Esophagus mucosa (tissue), 1 donor: ENCODE measurements around the gene TUBA8. TPM values are rescaled to one million over a fixed set of nuclear protein-coding genes. Genes with fewer than 3 reads are reported as not detected.
"Not testable (repeated sequence)": the region's sequence is repeated elsewhere in the genome, so short reads cannot be mapped to it uniquely, and the experiment has no call there.

Source experiments
- ATAC-seq: fragments of 200-7000 bp; cut with Tn5 transposase; one replicate; pipeline ENCODE4 v1.9.1; 2020
- total RNA-seq: library from RNA; stranded (reverse); gene quantifications from one replicate; pipeline ENCODE4 v1.2.4, GENCODE V29; 2023
- donor health status: DM: yes; HTN: yes; CAD: no.

Gene TUBA8
- total RNA-seq, 1 donor from 2014 or later, result 0.68 TPM

DNA sequence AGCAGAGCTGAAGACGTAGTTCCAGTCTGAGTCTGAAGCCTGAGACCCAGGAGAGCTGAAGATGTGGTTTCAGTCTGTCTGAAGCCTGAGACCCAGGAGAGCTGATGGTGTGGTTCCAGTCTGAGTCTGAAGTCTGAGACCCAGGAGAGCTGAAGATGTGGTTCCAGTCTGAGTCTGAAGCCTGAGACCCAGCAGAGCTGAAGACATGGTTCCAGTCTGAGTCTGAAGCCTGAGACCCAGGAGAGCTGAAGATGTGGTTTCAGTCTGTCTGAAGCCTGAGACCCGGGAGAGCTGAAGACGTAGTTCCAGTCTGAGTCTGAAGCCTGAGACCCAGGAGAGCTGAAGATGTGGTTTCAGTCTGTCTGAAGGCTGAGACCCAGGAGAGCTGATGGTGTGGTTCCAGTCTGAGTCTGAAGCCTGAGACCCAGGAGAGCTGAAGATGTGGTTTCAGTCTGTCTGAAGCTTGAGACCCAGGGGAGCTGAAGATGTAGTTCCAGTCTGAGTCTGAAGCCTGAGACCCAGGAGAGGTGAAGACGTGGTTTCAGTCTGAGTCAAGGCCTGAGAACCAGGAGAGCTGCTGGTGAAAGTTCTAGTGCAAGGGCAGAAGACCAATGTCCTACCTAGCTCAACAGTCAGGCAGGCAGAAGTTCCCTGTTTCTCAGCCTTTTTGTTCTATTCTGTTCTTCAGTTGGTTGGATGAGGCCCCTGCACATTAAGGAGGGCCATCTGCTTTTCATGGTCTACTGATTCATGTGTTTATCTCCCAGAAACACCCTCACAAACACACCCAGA lies 3.9 kb upstream of the TUBA8 start:
- ATAC-seq, result not testable (repeated sequence)

- ATAC-seq, result no peak
Measured at GRCh38 chr22:18108187-18108586, 2.4 kb upstream of the TUBA8 start.

DNA sequence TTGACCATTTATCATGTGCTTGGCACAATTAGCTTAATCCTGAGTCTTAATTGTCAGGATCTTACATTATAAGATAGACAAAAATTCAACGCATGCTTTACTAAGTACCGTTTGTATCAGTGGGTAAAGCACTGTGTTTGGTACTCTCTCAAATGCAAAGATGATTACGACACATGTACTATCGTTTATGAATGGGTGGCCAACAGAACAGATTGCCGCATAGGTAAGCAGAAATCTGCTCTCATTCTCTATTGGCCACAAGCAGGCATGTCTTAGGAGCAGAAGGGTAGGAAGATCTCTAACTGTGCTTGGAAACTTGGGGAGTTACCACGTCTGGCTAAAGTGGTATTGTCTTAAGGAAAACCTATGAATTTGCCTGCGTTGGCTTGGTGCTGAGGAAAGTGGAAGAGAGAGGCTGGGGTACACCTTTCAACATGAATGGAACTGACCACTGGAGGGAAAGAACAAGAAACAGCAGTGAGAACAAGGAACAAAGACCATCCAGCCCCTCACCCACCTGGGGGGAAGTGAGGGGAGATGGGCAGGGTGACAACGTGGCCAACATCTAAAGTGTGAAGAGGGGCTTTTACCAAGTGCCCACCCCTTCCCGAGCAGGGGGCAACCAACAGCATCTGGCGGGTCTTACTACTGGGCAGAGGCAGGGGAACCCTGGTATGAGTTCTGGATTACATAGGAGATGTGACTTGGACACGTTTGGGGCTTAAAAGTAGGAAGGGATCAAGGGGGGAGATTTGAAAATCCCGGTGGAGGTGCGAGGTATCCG lies 1.0 kb upstream of the TUBA8 start:
- peak; percentile 6 for ATAC-seq

- no peak for ATAC-seq
Measured at GRCh38 chr22:18110954-18111758, 547 bp downstream of the TUBA8 start.

DNA sequence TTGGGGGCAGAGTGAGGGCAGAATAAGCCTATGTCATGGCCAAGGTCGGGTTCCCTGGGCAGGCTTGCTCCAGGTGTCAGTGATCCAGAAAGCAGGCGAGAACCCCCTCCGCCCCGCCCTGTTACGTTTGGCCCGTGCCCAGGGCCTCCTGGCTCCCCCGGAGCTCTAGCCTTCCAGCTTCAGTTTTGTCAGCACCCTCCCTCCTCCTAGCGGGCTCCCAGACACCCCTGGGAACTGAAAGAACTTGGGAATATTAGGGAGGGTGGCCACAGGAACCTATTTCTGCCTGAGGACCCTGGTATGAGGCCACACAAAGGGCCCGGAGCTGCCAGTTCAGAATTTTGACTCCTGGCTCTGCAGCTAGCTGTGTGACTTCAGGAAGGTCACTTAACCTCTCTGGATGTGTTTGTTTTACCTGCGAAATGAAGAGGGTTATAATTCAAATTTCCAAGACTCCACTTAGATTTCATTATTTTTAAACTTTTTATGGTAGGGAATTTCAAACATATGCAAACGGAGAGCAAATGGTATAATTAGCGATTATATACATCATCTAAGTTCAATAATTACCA lies 1.2 kb downstream of the TUBA8 start:
- no peak for ATAC-seq

- ATAC-seq, result no peak
Measured at GRCh38 chr22:18112440-18112839, 1.8 kb downstream of the TUBA8 start.

GRCh38 chr22:18113680-18114394 lies 3.2 kb downstream of the TUBA8 start:
- peak; percentile 12 for ATAC-seq

DNA sequence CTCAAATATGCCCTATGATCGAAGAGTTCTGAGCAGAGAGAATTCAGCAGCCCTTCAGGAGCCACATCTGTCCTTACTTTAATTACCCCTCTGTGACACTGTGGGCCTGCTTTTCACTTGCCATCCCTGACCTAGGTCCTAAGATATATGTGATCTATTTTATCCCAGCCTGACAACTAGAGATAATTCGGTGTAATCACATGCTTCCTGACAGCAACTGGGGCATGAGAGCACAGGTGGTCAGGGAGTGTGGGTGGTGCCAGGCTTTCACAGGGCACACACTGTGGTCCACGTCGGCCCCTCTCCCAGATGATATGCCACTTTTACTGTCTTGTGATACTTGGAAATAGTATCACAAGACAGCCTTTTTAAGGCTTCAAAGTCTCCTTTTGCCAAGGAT lies 3.9 kb downstream of the TUBA8 start:
- no peak for ATAC-seq

DNA sequence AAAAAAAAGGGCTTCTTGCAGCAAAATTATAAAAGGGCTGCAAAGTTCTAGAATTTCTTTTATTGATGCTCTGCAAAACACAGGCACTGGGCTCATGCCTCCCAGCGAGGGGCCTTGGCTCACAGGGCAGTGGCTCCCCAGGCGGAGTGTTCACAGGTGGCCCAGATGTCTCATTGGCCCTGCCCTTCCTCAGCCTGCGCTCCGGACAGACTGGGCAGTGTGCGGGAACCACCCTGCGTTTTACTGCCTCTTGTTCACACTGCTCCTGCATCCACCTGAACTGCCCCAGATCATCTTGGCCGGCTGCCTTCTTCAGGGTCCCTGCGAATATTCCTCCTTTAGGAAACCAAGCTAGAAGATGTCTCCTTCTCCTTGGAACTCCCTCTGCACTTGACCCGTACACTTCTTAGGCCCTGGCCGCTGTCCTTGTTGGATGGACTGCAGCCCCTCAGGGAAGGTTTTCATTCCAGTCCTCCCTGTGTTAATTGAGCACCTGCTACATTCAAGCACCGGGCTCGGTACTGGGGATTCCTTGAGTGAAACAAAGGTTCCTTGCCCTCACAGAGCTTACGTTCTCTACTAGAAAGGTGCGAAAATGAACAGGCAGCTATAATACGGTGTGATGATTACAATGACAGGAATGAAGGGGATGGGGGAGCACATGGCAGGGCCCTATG lies 4.5 kb downstream of the TUBA8 start:
- no peak for ATAC-seq

GRCh38 chr22:18115906-18116371 lies 5.3 kb downstream of the TUBA8 start:
- ATAC-seq, result no peak

- no peak for ATAC-seq
Measured at GRCh38 chr22:18116634-18117033, 6.0 kb downstream of the TUBA8 start.

- no peak for ATAC-seq
Measured at GRCh38 chr22:18118345-18118915, 7.8 kb downstream of the TUBA8 start.

DNA sequence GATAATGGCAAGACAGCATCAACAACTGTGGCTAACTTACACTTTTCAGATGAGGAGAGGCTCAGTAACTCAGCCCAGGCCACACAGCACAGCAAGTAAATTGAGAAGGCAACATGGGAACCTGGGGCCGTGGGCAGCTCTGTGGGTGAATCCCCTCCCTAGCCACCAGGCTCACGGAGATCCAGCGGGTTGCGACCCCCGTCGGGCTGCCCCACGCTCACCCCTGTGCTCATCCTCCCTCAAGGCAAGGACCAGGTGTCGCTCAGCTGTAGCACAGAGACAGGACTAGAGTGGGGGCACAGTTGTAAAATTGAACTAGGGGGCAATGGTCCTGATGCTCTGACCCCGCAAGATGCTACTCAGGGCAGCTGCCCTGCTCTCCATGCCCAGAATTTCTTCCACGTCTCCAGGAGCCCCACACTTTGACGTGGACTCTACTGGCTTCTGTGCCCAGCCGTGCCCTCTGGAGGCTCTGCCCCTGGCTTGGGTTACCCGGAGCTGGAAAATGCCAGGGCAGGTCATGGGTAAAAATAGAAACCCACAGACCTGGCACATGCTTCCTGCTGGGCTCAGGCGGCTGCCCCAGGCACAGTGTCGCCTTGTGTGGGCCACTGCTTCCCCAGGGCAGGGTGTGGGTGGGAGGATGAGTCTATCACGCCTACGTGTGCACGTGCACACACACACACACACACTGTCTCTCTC lies 9.0 kb downstream of the TUBA8 start:
- ATAC-seq, result no peak

GRCh38 chr22:18120857-18121256 lies 10.2 kb downstream of the TUBA8 start:
- ATAC-seq, result no peak

- ATAC-seq, result no peak
Measured at GRCh38 chr22:18121506-18121905, 10.9 kb downstream of the TUBA8 start.

GRCh38 chr22:18121954-18122554 lies 11.4 kb downstream of the TUBA8 start:
- ATAC-seq, result no peak

GRCh38 chr22:18123476-18124025 lies 12.9 kb downstream of the TUBA8 start:
- not testable (repeated sequence) for ATAC-seq

DNA sequence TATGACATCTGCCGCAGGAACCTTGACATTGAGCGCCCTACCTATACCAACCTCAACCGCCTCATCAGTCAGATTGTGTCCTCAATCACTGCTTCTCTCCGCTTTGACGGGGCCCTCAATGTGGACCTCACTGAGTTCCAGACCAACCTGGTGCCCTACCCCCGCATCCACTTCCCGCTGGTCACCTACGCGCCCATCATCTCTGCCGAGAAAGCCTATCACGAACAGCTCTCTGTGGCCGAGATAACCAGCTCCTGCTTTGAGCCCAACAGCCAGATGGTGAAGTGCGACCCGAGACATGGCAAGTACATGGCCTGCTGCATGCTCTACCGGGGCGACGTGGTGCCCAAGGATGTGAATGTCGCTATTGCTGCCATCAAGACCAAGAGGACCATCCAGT lies 16.0 kb downstream of the TUBA8 start:
- no peak for ATAC-seq

DNA sequence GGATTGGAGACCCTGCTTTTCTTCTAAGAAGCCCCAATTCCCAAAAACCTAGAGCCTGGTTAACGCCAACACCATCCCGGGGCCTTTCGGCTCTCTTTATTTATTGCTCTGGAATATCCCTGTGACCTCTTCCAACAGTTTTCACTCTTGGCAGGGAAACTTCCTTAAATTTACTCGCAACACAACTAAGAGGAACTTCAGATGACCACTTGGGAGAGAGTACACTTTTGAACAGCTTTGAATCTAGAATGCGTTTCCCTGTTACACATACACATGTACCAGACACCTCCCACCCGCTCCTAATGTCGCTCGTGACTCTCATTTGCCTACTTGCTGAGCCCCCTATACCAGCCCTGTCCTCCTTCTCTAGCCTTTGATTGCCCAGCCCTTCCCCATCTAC lies 19.4 kb downstream of the TUBA8 start:
- ATAC-seq, result no peak
